Stimulated activated CD4-positive, alpha-beta T cell treated with anti-CD3 and anti-CD28 coated beads, Interleukin-1b, Interleukin-23, amount 100 ng/mL, for 1 hour (primary cell): ENCODE measurements around the gene NTRK2.

ENCODE experiments used
- DNase-seq, 2 donors: peaks; one replicate each; pipeline ENCODE4 v3.0.0-alpha.2; 2020; ENCODE audit warnings: low read depth in 2 of 2

Gene NTRK2

GRCh38 chr9:84850830-84851392 lies 181.4 kb downstream of the NTRK2 start:
- no peak for DNase-seq

GRCh38 chr9:84851935-84852585 lies 182.5 kb downstream of the NTRK2 start:
- no peak for DNase-seq

- no peak for DNase-seq
Observed at GRCh38 chr9:84852617-84853301, 183.2 kb downstream of the NTRK2 start.

GRCh38 chr9:84856181-84856632 lies 186.7 kb downstream of the NTRK2 start:
- DNase-seq = no peak

- no peak for DNase-seq
Observed at GRCh38 chr9:84857211-84857610, 187.7 kb downstream of the NTRK2 start.

GRCh38 chr9:84858364-84858763 lies 188.8 kb downstream of the NTRK2 start:
- DNase-seq = no peak

- no peak for DNase-seq
Observed at GRCh38 chr9:84860249-84861115, 191.0 kb downstream of the NTRK2 start.

- DNase-seq = no peak
Observed at GRCh38 chr9:84861455-84861854, 191.9 kb downstream of the NTRK2 start.

GRCh38 chr9:84862308-84862707 lies 192.8 kb downstream of the NTRK2 start:
- DNase-seq = no peak

GRCh38 chr9:84862810-84863287 lies 193.3 kb downstream of the NTRK2 start:
- no peak for DNase-seq

- DNase-seq = no peak
Observed at GRCh38 chr9:84863372-84863771, 193.8 kb downstream of the NTRK2 start.

- DNase-seq = no peak
Observed at GRCh38 chr9:84866396-84867175, 197.1 kb downstream of the NTRK2 start.

GRCh38 chr9:84867186-84867585 lies 197.7 kb downstream of the NTRK2 start:
- DNase-seq = no peak

- no peak for DNase-seq
Observed at GRCh38 chr9:84869091-84869490, 199.6 kb downstream of the NTRK2 start.

GRCh38 chr9:84871983-84872382 lies 202.5 kb downstream of the NTRK2 start:
- DNase-seq = no peak

GRCh38 chr9:84874022-84874421 lies 204.5 kb downstream of the NTRK2 start:
- DNase-seq = no peak

- no peak for DNase-seq
Observed at GRCh38 chr9:84874596-84874995, 205.1 kb downstream of the NTRK2 start.

- no peak for DNase-seq
Observed at GRCh38 chr9:84875193-84875592, 205.7 kb downstream of the NTRK2 start.

GRCh38 chr9:84879631-84880030 lies 210.1 kb downstream of the NTRK2 start:
- DNase-seq = no peak

- no peak for DNase-seq
Observed at GRCh38 chr9:84880835-84881234, 211.3 kb downstream of the NTRK2 start.

GRCh38 chr9:84886866-84887265 lies 217.3 kb downstream of the NTRK2 start:
- DNase-seq = no peak
